Left ventricle myocardium superior (tissue), 1 donor: ENCODE results near the gene USP48. TPM values are rescaled to one million over a fixed set of nuclear protein-coding genes. Genes with fewer than 3 reads are reported as not detected.
"Not testable (repeated sequence)": the region's sequence is repeated elsewhere in the genome, so short reads cannot be mapped to it uniquely, and the experiment has no call there.

Experiments used
- ATAC-seq: fragments of 200-7000 bp; cut with Tn5 transposase; one replicate; pipeline ENCODE4 v1.9.1; 2020; ENCODE audit warnings: mild to moderate bottlenecking, moderate library complexity
- DNase-seq: peaks from one replicate; pipeline ENCODE4 v3.0.0-alpha.2; 2020
- intact Hi-C: fragments of 100-400 bp; cut with micrococcal nuclease; formaldehyde crosslinking; loops from one replicate; pipeline ENCODE4 v1.11.0; 2022
- total RNA-seq: library from RNA; stranded (reverse); fragmentation: NEBNext Ultra II Directional; extraction: Animal tissue kit (Norgen Biotek cat#: 25700); gene quantifications from one replicate; pipeline ENCODE4 v1.2.1, GENCODE V29; 2021
- donor health status: DM: no; HTN: yes; CAD: no; lungs with severe emphysema.

USP48 gene
- total RNA-seq, 1 donor from 2014 or later, result 40.3 TPM

DNA sequence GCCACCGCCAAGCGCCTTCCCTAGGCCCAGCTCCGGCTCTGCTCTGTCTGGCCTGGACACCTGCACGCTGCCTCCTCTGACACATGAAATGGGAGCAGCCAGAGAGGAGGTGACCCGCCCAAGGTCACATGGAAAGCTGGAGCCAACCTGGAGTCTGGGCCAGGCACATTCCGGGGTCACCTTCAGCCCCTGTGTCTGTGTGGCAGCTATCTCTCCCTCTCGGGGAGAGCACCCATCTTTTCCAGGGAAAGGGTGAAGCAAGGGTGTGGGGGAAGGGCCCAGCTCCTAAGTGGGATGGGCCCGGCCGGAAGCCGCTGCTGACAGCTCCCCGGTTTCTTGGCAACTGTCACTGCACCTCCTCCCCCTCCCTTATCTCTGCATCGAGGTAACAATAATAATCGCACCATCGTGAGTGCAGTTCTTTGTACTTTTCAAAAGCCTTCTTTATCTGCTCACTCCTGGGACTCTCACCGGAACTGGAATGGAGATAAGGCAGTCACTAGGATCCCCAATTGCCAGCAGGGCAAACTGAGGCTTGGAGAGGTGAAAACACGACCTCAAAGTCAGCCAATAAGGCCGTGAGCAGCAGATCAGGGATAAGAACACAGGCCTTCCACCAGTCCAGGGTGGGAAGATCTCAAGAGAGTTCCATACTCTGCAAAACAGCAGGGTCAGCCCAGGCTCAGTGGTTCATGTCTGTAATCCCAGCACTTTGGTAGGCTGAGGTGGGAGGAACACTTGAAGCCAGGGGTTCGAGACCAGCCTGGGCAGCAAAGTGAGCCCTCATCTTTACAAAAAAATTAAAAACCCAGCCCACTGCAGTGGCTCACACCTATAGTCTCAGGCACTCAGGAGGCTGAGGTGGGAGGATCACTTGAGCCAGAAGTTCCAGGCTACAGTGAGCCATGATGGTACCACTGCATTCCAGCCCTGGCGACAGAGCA is 150.7 kb downstream of the USP48 start:
- ATAC-seq, result peak; percentile 23
- DNase-seq, result no peak
- intact Hi-C loops, result no loop called here

DNA sequence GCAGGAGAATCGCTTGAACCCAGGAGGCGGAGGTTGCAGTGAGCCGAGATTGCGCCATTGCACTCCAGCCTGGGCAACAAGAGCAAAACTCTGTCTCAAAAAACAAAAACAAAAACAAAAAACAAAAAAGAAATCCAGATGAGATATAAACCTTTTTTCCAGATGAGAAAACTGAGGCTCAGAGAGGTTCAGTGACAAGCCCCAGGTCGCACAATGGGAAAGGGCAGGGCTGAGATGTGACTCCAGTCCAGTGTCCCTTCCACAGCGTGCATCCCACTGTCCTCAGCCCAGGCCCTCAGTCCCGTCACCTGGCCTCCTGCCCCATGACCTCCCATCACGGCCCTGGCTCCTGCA is 151.4 kb downstream of the USP48 start:
- intact Hi-C loops, DNase-seq: not testable (repeated sequence)
- peak; percentile 10 for ATAC-seq

DNA sequence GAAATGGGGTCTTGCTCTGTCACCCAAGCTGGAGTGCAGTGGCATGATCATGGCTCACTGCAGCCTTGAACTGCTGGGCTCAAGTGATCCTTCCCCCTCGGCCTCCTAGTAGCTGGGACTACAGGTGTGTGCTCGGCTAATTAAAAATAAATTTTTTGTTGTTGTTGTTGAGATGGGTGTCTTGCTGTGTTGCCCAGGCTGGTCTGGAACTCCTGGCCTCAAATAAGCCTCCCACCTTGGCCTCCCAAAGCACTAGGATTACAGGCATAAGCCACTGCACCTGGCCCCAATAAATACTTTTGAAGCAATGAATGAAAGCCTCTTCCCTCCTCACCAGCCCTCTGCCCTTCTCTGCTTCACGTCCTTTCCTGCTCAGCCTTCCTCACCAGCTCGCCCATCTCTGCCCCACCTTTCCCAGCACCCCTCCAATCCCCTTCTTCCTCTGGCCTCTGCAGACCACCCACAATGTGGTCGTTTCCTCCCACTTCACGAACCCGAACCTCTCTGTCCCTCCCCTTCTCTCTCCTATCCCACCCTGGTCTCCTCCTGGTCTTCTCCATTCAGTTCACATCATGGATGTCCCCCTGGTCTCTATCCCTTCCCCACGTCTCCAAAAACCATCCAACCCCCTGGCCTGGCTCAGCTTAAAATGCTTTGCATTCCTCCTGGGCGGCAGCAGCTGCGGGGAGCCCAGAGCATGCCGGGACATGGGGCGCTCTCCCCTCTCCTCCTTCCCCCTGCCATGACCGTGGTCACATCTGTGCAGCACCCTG is 152.2 kb downstream of the USP48 start:
- DNase-seq (no peak), ATAC-seq (no peak)
- intact Hi-C loops, result no loop called here

DNA sequence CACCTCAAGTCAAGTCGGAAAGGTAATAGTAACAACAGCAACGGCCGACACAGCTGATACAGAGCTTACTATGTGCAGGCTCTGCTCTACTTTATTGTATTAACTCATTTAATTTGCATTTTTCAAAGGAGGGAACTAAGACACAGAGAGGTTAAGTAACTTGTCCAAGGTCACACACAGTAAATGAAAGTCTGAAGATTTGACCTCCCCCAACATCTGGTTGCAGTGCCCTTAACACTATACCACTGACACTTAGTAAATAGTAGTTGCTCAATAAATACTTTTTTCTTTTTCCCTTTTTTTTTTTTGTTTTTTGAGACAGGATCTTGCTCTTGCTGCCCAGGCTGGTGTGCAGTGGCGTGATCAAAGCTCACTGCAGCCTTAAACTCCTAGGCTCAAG is 153.0 kb downstream of the USP48 start:
- intact Hi-C loops, result no loop called here
- ATAC-seq (no peak), DNase-seq (no peak)

- intact Hi-C loops, result no loop called here
- ATAC-seq (no peak), DNase-seq (no peak)
These were observed 154.1 kb downstream of the USP48 start for GRCh38 chr1:21628798-21629393.

Other genes starting within 250 kb of the USP48 start
- gene RAP1GAP, start 113.8 kb downstream of the USP48 start, total RNA-seq, result 3.4 TPM
- 0.20 TPM for gene LDLRAD2, start 29.1 kb upstream of the USP48 start, total RNA-seq
- 269 TPM for gene HSPG2, start 154.2 kb upstream of the USP48 start, total RNA-seq
- not detected for gene CELA3B, start 193.9 kb upstream of the USP48 start, total RNA-seq
- not detected for gene CELA3A, start 218.5 kb upstream of the USP48 start, total RNA-seq